GM21360 (cell line): ENCODE measurements around the gene CYP4F11.
"Not testable (repeated sequence)": the region's sequence is repeated elsewhere in the genome, so short reads cannot be mapped to it uniquely, and the experiment has no call there.

Experiments used
- ATAC-seq: cut with Tn5 transposase; IDR thresholded peaks from one replicate; pipeline ENCODE4 v1.9.1; 2021; ENCODE audit warnings: mild to moderate bottlenecking, moderate library complexity; ENCODE audit not compliant: unreplicated experiment

Gene CYP4F11, protein sequence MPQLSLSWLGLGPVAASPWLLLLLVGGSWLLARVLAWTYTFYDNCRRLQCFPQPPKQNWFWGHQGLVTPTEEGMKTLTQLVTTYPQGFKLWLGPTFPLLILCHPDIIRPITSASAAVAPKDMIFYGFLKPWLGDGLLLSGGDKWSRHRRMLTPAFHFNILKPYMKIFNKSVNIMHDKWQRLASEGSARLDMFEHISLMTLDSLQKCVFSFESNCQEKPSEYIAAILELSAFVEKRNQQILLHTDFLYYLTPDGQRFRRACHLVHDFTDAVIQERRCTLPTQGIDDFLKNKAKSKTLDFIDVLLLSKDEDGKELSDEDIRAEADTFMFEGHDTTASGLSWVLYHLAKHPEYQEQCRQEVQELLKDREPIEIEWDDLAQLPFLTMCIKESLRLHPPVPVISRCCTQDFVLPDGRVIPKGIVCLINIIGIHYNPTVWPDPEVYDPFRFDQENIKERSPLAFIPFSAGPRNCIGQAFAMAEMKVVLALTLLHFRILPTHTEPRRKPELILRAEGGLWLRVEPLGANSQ

DNA sequence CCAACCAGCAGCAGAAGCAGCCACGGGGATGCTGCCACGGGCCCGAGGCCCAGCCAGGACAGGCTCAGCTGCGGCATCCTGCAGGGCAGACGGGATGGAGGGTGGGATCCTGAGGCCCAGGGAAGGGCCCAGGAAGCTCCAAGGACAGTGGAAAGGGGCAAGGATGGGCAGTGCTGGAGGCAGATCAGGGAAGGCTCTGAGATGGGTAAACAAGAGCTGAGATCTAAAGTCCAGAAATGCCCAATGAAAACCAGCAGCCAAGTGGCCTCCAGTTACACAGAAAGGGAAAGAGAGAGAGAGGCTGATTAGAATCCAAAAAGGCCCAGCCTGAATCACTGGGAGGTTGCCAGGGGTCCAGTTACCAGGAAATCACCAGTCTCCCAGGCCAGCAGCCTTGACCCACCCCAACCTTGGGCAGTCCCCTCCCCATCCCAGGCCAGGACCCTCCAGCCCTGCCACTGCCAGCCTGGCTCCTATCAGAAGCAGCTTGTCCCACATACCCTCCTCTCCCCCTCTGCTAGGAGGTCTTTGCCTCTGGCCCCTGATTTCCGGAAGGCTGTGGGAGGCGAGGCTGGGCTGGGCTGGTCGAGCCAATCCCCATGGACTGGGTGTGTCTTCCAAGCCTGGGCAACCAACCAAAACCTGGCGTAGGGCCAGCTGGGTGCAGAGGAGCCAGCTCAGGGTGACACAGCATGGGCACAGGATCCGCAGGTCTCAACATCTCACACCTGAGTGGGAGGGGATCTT is at the start of gene CYP4F11:
Gene CYP4F11 (minus strand): TSS at position 198 of the 747 bp plus-strand sequence. CDS start 121 bp downstream, at position 77.
- no peak for ATAC-seq

DNA sequence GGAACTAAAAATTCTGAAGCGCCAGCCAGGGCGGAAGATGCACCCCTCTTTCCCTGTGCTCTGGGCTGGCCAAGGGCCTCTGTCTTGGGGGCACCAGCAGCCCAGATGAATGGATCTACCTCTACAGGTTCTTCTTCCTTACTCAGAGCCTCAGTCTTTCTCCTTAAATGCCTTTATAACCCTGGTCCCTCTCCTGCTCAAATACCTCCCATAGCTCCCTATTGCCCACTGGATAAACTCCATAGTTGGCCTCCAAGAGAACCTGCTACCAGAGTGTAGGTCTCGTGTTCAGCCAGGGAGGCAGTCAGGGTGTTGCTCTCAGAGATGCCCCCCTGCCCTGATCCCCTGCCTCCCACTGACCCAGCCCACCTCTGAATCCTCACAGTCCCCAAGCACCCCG is 45.0 kb upstream of the CYP4F11 start:
- no peak for ATAC-seq

DNA sequence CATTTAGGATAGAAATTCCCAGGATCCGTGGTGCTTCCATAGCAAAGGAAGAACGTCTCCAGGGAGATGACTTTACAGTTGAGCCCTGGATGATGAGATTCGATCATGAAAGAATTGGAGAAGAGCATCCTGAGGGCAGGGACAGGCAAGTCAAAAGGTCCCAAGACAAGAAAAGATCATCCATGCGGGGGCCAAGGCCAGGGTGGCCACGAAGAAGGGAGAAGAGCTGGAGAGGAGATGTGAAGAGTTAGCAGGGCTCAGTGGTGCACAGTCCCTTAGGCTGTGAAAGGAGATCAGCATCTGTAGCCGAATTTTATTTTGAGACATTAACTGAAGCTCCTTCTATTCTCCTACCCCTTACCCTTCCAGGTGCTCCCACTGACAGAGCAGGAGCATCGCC is 43.4 kb upstream of the CYP4F11 start:
- ATAC-seq: no peak

DNA sequence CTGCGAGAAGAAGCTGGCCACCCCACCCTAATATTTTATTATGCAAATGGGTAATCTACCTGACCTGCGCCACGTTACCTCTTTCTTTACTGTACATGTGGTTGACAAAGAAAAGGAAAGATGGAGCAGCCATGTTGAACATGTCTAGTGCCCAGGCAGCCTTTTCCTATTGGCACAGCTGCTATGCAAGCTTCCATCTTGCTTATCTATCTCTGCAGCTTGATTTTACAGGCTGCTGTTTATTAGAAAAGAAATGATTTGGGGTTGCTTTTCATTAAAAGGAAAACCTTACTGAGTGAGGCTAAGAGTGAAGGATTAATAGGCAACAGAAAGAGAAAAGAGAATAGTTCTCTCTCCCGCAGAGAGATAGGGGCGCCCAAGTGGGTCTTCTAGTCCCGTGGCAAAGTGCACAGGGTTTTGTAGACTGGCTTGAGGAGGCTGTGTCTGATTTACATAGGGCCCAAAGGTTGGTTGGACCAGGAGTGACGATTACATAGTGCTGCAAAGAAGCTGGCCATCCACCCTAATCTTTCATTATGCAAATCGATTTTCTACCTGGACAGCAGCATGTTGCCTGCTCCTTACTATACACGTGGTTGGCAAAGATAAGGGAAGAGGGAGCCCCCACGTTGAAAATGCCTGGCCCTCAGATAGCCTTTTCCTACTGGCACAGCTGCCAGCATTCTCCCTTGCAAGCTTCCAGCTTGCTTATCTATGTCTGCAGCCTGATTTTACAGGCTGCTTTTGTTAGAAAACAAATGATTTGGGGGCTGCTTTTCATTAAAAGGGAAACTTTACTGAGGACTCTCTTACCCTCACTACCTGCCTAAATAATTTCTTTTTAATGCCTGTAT is 42.7 kb upstream of the CYP4F11 start:
- ATAC-seq: no peak

DNA sequence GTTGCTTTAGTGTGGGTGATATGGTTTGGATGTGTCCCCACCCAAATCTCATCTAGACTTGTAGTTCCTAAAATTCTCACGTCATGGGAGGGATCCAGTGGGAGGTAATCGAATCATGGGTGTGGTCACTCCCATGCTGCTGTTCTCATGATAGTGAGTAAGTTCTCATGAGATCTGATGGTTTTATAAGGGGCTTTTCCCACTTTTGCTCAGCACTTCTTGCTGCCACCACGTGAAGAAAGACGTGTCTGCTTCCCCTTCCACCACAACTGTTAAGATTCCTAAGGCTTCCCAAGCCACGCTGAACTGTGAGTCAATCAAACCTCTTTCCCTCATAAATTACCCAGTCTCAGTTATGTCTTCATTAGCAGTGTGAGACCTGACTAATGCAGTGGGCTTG is 40.5 kb upstream of the CYP4F11 start:
- ATAC-seq: no peak

DNA sequence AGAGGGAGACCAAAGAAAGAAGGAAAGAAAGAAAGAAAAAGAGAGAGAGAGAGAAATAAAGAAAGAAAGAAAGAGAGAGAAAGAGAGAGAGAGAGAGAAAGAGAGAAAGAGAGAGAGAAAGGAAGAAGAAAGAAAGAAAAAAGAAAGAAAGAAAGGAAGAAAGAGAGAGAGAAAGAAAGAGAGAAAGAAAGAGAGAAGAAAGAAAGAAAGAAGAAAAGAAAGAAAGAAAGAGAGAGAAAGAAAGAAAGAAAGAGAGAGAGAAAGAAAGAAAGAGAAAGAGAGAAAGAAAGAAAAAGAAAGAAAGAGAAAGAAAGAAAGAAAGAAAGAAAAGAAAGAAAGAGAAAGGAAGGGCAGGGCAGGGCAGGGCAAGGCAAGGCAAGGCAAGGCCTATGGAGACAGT is 37.7 kb upstream of the CYP4F11 start:
- ATAC-seq: not testable (repeated sequence)

DNA sequence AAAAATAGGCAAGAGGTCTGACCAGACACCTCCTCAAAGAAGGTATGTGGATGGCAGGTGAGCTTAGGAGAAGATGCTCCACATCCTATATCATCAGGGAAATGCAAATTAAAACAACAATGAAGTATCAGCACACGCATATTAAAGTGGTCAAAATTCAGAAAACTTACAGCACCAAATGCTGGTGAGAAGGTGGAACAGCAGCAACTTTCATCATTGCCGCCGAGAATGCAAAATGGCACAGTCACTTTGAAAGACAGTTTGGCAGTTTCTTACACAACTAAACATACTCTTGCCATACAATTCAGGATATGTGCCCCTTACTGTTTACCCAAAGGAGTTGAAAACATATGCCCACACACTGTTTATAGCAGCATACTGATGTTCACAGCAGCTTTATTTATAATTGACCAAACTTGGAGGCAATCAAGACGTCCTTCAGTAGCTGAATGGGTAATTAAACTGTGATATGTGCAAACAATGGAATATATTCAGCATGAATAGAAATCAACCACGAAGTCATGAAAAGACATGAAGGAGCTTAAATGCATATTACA is 37.0 kb upstream of the CYP4F11 start:
- ATAC-seq: no peak

DNA sequence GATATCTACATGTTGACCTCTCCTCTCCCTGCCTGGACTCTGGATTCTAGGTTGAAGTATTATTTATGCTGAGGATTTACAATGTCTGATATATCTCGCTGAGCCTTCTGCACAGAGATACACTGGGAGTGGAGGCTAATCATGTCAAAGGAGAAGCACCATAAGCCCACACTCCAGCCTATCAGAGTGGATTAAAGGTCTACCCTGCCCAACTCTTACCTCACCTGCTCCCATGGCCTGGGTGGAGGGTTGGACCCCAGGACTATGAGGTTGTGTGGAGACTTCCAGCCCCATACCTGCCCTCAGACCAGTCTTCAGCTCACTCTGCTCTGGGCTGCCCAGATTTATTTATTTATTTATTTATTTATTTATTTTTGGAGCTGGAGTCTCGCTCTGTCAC is 29.9 kb upstream of the CYP4F11 start:
- no peak for ATAC-seq

DNA sequence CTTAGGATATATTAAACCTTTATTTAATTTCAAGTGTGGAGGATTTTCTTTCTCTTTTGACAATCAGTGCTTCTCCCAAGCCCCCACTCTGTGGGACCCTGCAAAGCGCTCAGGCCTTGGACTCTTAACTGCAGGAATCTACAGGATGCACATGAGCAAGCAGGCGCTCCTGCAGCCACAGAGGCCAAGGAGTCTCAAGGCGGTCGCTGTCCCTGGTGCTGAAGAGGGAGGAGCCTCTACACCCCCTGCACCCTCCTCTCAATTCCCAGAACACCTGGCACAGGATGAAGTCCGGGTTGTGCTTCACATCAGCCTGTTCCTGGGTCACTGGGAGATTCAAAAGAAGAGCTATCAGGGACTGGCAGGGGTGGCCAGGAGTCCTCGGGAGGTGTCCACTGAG is 28.0 kb upstream of the CYP4F11 start:
- ATAC-seq: no peak

DNA sequence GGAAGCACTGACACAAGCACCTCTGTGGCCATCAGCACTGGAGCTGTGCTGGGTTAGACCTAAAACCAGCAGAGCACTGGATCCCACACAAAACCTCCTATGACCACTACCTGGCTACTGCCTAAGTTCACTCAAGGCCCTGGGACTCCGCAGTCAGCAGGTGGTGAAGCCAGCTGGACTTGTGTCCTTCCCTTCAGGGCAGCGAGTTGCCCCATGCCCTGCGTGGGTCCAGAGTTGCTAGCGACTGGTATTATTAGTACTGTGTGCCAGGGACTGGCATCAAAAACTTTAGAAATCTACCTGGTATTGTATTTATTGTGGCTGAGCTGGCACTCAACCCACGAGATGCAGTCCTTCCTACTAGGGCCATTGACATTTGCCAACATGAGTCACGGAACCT is 20.5 kb upstream of the CYP4F11 start:
- no peak for ATAC-seq

DNA sequence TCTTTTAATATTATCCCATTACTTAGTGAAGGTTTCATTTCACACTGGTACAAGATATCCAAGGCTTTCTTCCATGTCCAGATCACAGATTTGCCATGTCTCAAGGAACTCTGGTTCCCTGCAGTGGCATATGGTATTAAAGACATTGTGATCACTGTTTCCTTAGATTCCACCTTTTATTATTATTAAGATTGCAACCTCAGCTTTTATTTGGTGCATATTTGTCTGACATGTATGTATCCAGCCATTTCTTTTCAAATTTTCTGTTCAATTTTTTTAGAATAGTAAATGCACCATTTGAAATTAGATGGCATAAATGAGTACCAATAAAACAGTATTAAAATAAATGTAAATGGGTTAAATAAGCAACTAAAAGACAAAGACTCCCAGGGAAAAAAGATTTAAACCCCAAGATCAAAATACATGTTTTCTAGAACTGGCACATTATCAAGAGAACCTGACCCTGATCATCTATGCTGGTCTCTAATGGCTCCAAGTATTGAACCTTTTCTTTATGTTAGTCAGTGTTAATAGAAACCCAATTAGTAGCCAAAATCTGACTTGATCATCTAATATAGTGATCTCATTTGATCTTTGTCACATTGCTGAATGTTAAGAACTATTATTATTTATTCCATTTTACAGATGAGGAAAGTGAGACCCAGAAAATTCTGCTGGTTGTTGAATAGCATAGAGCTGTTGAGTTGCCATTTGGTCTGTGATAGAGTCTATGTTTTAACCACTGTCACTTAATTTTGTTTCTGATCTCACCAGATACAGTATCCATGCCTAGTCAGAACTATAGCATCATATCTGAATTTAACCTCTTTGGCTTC is 14.1 kb upstream of the CYP4F11 start, which contains the start of gene OR10H4:
Gene OR10H4 (plus strand): TSS at position 786 of the 836 bp plus-strand sequence. CDS start 0 bp downstream, at position 786.
- ATAC-seq: no peak

DNA sequence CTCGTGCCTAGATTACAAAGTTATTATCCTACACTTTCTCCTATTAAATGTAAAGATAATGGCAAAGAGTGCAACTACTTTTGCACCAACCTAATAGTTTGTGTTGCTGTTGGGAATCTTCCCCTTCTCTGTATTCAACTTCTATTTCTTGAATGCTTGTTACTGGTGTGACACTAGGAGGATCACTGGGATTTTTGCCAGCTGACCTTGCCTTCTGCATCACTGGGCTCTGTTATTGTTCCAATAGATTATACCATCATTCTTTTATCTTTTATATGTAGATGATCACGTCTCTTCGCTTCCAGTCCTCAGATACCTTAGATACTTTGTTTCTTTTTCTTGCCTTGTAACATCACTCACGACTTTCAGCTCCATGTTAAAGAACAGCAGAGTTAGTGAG is 11.0 kb upstream of the CYP4F11 start:
- ATAC-seq: no peak

DNA sequence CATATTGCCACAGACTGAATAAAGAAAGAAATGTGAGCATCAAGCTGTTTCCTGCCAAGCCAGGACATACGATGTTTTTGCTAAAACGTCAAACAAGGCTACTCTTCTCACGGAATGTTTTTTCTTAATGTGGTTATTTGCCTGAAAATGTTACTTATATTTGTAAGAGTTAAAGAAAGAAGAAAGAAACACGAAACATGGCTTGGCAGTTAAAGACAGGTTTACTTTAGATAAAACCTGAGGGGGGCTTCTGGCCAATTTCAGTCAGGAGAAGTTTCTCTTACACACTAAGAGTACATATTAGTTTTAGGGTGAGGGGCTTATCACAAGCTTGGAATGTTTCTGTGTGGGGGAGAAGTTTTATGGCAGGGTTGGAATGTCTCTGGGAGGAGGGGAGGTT is 10.1 kb upstream of the CYP4F11 start:
- no peak for ATAC-seq

DNA sequence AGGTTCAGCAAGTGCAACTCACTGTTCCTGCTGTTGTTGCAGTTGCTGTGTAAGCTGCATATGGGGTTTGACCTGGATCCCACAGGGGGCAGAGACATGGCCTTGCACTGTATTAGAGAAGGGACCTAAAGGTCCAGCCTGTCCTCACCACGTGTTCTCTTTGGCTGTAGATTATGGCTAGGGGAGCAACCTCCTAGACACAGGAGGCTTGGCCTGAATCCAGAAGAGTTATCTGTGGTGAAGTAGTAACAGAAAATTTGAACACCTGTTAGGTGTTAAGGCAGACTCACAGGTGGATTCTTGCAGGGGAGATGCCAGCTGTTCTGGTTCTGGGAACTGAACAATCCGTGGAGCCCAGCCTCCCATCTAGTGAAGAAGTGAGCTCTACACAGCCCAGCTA is 3.4 kb upstream of the CYP4F11 start:
- no peak for ATAC-seq

DNA sequence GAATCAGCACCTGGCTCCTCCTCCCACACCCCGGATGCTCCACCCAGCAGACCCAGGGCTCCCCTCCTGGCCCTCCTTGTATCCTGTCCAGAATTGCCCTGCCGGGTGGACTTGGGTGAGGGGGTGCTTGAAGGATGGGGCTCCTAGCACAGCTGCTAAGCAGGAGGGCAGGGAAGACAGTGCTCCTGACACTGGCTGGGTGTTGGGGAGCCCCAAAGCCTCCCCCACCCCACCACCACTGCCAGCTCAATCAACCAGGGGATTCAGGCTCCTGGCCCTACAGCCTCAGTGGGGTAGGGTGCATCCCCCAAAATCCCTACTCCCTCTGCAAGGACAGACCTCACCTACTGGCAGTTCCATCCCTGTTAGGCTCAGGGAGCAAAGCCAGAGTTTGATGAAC is 2.6 kb upstream of the CYP4F11 start:
- no peak for ATAC-seq

DNA sequence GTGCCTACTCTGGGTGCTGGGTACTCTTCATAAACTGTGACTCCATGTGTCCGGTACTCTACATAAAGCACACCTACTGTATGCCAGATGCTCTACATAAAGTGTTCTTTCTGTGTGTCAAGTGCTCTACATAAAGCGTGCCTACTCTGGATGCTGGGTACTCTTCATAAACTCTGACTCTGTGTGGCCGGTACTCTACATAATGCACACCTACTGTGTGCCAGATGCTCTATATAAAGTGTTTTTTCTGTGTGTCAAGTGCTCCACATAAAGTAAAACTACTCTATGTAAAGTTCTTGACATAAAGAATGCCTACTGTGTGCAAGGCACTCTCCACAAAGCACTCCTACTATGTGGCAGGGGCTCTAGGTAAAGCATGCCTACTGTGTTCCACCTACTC is 1.8 kb upstream of the CYP4F11 start:
- no peak for ATAC-seq

DNA sequence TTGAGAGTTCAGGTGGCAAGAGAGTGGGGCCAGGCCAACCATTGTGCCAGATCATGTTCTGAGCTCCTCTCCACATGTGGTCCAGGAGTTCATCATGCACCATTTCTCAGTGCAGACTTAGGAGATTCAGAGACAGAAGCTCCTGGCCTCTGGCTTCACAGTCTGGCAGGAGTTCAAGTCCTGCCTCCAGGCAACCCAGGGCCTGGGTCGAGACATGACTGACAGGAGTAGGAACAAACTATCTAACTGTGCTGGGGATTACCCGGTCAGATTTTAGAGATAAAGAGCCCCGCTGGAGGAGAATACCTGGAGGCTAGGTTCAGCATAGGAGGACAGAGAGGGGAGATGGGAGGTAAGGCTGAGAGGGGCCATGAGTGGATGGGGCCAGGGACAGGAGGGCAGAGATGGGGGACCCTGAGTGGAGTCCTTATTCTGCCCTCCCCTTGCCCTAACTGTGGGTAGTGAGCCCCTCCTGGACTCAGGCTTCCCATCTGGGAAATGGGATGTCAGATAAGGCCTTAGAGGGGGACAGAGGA is 906 bp upstream of the CYP4F11 start:
- no peak for ATAC-seq

DNA sequence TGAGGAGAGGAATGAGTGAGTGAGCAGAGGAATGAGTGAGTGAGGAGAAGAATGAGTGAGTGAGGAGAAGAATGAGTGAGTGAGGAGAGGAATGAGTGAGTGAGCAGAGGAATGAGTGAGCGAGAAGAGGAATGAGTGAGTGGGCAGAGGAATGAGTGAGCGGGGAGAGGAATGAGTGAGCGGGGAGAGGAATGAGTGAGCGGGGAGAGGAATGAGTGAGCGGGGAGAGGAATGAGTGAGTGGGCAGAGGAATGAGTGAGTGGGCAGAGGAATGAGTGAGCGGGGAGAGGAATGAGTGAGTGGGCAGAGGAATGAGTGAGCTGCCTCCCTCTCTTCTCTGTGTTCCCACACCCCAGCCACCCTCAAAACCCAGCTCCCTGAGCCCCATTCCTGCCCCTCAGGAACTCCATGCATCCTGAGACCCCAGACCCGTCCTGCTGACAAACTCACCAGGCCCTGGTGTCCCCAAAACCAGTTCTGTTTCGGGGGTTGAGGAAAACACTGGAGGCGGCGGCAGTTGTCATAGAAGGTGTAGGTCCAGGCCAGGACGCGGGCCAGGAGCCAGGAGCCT is 483 bp downstream of the CYP4F11 start:
- not testable (repeated sequence) for ATAC-seq

DNA sequence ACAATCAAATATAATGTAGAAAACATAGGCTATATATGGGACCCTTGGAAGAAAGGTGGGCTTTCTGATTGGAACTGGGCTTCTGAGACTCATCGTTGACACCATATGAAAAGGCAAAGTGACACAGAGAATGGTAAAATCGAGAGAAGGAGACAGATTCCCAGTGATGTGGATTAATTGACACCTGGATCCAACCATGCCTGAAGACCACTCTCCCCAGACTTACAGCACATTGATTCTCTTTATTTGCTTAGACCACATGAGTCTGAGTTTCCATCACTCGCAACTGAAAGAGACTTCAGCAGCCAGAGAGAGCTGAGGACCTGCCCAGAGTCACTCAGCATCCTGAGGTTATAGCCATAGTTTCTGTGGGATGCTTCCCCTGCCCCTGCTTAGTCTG is 6.0 kb downstream of the CYP4F11 start:
- no peak for ATAC-seq
